DMS114 treated with DMSO at 0.1 percent for 48 hours (cell line): ENCODE results near the gene SPAG4.

ENCODE experiments used
- DNase-seq: peaks from one replicate; lab custom pipeline; 2025; ENCODE audit not compliant: unreplicated experiment; lab: John Stamatoyannopoulos, UW

Gene SPAG4

DNA sequence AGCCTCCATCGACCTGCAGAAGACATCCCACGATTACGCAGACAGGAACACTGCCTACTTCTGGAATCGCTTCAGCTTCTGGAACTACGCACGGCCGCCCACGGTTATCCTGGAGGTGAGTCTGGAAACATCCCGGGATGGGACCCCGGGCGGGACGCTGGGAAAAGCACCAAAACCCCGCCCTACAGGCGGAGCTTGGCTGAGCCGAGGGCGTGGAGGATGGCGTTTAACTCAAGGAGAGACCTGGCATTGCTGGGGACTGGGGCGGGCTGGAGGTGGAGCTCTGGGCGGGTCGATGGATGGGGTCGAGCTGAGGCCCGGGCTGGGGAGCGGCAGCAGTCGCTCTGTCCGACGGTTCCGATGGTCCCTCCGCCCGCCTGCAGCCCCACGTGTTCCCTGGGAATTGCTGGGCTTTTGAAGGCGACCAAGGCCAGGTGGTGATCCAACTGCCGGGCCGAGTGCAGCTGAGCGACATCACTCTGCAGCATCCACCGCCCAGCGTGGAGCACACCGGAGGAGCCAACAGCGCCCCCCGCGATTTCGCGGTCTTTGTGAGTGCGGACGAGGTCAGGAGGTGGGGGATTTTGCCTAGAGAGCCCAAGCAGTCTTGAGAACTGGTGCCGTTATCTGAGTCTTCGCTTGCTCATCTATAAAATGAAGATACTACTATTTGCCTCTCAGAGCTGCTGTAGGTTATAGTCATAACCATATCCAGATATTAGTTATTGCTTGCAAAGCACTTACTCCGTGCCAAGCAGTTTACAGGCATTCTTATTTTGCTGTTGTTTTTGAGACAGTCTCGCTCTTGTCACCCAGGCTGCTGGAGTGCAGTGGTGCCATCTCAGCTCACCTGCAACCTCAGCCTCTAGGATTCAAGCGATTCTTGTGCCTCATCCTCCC lies 3.8 kb downstream of the SPAG4 start:
- peak; percentile 83 for DNase-seq

DNA sequence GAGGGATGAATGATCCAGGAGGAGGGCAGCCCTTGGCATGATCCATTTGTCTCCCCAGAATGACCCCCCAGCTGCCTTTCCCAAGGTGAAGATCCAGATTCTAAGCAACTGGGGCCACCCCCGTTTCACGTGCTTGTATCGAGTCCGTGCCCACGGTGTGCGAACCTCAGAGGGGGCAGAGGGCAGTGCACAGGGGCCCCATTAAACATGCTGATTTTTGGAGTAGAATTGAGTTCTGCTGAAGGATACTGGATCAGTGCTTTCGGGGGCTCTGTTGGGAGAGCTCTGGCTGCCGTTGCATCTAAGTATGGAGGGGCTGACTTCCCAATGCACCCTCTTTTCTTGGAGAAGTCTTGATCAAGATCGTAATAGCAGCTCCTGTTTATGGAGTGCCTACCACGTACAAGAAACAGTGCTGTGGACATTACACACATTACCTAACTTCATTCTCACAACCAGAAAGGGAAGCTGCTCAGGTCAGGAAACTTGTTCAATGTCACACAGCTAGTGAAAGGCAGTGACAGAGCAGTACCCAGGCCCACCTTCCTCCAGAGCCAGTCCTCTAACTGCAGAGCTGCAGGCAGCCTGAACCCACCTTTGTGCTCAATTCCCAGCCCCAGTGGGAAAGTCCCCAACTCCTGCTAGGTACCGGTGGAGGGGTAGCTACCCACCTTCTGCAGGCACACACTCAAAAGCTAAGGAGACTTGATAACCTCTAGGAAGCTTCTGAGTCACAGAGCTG lies 5.4 kb downstream of the SPAG4 start:
- no peak for DNase-seq

DNA sequence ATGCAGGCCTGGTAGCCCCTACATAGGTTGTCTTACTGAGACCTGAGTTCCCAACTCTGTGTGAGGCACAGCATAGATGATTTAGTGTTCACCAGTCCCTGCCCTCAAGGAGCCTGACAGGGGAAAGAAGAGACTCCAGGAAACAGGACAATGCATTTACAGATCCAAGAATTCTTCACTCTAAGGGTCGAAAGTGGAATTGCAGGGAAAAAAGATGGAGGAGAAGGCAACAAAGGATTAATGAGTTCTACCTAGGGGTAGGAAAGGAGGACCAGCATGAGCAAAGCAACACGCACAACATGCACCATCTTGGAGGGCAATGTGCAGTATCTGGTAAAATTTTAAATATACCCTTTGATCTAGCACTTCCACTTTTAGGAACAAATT lies 5.9 kb downstream of the SPAG4 start:
- no peak for DNase-seq

DNA sequence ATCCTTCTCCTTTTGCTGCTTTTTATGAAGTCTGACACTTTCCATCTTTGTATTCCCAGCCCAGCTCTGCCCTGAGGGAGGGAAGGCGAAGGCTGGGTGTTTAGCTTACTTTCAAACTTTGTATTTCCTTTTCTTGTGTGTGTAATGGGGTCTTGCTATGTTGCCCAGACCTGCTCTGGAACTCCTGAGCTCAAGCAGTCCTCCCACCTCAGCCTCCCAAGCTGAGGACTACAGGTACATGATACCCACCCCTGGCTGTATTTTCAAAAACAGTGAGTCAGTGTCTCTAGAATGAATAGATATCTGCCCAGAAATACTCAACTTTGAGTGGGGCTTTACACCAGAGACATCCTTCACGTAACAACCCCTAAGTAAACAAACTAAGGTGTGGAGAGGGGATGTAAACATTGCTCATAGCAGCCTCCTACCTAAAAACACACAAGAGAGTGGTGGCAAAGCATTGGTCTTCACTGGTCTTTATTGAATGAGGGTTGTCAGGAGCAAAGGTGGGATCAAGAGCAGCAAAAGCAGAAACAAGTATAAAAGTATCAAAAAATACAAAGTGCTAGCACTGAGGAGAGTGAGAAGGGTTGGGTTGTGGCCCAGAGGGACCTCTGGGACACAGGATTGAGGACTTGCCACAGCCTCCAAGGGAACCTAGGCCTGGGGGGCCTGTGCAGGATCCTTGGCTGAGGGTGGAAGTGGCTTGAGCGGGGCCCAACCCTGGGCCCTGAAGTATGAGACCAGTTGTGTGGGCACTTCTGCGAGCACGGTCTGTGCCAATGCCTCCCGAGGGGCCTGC lies 10.2 kb downstream of the SPAG4 start:
- no peak for DNase-seq

DNA sequence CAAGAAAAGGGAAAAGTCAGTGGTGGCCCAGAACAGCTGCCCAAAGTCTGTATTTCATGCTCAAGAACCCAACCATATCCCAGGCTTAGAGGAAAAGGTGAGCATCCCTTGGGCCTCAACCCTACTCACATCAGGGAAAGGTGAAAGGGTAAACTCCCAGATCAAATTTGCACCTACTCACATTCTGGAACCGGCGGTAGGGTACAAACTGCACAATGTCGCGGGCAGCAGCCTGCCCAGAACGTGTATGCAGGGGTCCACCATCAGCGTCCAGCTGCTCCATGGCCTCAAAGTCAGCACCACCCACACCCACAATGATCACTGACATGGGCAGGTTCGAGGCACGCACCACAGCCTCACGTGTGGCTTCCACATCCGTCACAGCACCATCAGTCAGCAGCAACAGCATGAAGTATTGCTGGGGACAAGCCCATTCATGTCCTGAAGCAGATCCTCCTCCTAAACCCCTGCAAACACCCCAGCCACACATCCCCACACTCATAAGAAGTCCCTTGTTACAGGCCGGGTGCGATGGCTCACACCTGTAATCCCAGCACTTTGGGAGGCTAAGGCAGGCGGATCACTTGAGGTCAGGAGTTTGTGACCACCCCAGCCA lies 10.9 kb downstream of the SPAG4 start:
- DNase-seq = no peak

DNA sequence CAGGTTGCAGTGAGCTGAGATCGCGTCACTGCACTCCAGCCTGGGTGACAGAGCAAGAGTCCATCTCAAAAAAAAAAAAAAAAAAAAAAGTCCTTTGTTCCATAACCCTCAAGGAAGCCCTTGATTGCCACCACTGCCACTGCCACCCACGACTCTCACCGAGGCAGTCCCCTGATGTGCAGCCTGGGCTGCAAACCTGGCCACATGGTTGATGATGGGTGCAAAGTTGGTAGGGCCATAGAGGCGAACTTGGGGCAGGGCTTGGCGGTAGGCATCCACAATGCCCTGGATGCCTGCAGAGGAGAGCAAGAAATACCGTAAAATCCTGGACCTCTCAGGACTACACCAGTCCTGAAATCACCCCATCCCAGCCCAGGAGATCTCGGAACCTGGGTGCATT lies 11.5 kb downstream of the SPAG4 start:
- no peak for DNase-seq

DNA sequence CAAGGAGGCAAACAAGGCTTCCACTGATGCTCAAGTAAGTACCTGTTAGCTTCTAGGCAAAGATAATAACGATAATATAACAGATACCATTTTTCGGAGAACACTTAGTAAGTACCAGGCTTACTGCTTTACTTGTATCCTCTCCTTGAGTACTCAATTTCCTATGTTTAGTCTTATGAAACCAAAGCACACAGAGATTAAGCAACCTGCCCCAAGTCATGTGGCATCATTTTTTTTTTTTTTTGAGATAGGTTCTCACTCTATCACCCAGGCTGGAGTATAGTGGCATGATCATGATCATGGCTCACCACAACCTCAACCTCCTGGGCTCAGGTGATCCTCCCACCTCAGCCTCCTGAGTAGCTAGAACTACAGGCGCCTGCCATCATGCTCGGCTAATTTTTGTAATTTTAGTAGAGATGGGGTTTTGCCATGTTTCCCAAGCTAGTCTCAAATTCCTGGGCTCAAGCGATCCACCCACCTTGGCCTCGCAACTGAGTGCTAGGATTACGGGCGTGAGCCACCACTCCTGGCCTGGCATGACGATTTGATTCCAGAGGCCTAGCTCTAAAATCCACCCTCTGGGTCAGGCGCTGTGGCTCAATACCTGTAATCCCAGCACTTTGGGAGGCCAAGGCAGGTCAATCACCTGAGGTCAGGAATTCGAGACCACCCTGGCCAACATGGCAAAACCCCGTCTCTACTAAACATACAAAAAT lies 14.0 kb downstream of the SPAG4 start:
- no peak for DNase-seq

DNA sequence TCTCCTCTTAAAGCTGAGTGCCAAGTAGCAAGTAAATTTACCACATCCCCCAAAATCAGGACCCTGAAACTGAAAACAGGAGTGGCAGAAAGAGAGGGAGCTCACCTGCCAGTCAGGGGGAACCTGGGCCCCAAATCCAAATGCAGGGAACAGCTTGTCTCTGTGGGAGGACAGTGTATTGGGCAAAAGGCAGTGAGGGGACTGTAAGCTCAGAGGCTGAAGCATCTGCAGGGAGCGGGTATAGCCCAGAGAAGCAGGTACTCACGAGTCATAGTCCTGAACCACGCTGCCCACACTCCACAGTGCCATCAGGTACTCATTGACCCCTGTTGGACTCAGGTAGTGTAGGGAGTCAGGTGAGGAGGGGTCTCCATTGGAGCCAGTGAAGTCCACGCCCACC lies 15.0 kb downstream of the SPAG4 start:
- no peak for DNase-seq

DNA sequence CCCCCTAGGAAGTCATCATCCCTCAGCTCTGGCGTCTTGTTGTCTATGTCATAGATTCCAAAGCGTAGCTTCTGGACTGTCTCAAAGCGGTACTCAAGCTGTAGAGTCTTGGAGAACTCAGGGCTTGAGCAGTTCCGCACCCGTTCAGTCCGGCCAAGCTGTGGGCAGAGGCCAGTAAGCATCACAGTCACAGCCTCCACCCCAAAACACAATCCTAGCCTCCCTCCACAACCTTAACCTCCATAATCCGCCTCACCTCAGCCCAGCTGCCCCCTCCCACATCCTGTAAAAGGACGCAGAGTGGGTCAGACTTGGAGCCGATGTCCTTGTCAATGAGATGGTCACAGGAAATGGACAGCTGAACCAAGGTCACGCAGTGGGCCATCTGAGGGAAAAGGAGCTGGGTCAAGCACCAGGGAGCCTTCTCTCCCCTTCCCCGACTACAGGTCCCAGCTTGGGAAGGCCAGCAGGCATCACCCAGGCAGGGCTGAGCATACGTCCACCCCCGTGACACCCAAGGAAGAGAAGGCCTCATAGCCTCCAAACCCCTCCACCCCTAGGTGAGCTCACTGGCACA lies 17.0 kb downstream of the SPAG4 start:
- no peak for DNase-seq

DNA sequence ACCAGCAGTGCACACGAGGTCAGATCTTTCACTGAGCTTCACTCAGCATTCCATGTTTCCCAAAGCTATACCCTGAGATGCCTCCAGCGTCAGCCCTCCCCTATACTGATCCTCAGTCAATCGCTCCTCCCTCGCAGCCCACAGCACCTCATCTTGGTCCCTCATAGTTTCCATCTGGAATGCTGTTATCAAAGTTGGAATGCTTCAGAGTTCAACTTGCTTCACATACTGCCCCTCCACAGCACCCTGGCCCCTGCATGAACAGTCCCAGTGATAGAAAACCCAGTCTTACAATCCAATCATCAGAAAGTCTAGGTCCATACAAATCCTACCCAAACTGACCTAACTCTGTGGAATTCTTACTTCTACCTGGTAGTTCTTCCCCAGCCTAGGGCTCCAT lies 20.0 kb downstream of the SPAG4 start:
- no peak for DNase-seq

DNA sequence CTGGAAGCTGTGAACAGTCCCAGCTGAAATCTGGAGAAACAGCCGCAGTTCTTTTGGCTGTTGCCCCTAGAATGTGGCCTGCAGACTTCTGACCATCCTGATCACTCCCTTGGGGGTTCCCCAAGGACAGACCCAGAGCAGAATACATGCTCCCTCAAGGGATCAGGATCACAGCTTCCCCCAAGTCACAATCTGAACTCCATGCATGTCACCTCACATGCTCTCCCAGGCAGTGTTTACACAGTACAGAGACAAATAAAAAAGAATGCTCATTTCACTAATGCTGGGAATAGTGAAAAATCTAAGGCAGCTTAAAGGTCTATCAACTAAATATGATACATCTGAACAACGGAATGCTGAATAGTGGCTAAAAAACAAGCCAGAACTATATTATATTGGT lies 20.5 kb downstream of the SPAG4 start:
- no peak for DNase-seq

DNA sequence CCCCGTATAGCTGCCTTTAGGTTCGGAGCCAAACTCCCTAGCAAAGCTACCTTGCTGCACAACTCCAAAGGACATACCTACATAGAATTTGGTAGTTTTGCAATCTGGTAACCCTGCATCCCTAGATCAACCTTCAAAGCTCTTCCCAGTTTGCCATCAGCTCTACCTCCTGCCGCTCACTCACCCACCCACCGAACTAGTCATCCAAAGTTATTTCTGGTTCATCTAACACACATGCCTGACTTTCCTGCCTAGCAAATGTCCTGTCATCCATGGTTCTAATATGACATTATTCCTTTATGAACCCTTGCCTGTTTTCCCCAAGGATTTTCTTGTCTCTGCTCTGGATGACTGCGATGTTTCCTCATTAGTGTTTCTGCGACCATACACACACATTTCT lies 21.6 kb downstream of the SPAG4 start:
- DNase-seq = no peak

DNA sequence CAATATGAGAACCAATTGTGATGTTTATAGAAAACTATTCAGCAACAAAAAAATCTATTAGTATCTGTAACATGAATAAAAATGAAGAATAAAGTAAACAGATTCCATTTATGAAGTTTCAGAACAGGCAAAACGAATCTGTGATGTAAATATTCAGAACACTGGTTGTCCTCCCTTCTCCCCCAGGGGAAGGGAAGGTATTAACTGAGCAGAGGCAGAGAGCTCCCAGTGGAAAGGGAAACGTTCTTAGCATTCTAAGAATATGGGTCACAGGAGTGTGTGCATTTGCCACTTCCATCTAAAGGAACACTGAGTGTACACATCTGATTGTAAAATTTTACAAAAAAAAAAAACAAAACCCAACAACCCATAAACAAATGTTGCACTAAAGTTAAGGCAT lies 23.1 kb downstream of the SPAG4 start:
- no peak for DNase-seq

DNA sequence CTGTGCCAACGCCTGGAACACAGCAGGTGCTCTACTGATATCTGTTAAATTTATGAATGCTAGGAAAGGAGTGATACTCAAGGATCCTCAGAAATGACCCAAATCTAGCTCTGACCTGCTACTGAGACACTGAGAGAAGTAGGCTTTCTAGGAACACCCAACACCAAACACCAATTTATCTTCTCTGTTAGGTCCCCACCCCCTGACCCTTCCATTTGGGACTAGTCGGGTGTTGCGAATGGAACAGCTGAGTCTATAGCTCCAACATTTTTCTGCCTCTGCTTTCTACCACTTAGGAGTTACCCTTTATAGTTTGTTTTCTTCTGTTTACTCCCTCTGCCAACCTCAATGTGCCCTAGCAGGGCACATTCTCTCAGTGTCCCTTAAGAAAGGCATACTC lies 25.1 kb downstream of the SPAG4 start:
- no peak for DNase-seq

DNA sequence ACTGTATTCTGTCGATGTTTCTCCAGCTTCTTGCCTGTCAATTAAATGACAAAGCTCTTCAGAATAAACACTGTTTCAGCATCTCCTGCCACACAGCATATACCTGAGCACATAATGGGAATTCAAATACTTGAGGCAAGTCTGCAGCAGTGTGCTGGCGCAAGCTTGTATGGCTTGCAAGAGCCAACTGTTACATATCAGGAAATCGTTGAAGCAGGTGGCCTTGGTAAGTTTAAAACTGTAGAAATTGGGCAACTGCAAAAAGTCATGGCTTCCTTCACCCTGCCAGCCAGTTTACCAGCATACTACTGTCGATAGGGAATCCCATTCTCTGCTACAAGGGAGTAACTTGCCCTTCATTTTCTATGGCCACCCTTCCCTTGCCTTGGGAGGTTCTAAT lies 26.1 kb downstream of the SPAG4 start:
- DNase-seq = no peak

DNA sequence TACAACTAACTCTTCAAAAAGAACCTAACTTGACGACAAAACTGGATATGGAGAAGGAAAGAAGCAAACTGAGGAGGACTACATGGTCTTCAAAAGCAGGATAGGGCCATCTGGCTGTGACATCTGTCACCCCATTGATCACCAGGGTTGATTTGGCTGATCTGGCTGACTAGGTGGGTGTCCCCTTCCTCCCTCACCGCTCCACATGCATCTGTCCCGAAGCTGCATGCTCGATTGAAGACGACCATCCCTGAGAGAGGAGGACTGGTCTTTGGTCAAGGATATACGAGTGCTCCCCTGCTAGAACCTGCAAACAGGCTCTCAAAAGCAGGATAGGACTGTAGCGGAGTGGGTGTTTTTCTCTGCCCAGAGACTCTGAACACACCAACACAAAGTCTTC lies 27.4 kb downstream of the SPAG4 start:
- DNase-seq = no peak

DNA sequence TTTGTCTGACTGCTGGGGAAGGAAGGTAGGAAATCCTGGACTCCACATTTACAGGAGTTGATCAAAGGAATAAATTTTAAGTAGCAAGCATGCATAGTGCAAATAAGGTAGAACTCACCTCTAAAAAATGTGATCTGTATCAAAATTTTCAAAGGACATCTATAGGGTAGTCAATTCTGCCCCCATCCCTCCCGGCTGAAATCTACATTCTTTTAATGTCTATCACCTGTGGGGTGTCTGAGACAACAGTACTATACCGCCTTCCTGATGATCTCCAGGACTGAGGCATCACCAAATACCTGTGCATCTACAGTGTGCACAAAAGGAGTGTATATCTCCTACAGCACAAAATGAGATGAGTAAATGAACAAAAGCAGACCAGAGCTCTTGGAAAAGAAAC lies 29.2 kb downstream of the SPAG4 start:
- no peak for DNase-seq

DNA sequence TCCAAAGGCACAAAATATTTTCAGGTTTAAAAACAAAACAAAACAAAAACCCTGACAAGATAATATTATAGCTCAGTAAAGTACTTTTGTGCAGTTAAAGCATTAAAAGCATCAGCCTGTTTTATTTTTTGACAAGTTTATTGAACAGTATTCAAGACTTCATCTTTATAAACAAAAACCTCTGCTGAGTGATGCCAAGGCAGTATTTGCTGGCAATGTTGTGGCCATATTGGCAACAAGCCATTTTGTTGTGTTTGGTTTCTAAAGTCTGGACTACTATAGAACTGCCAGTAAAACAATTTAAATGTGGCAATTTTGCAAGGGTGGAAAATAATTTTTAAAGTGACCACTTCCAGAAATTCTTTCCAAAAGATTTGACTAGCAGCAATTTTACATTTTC lies 33.2 kb downstream of the SPAG4 start:
- DNase-seq = no peak

DNA sequence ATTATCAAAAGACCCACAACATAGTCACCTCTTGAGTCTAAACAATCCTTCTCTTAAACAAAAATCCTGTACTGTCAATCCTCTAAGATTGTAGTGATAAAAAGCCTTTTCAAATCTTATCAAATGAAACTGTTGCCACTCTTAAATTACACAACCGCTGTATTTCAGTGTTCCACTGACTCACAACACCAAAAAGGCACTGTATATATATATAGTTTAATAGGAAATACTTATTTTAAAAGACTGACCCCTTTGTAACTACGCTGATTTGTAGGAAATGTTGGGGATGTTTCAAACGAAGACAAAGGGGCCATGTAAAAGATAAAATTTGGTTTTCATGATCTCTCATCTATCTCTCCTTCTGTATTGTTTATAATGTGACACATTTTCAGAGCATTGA lies 35.0 kb downstream of the SPAG4 start:
- DNase-seq = no peak

DNA sequence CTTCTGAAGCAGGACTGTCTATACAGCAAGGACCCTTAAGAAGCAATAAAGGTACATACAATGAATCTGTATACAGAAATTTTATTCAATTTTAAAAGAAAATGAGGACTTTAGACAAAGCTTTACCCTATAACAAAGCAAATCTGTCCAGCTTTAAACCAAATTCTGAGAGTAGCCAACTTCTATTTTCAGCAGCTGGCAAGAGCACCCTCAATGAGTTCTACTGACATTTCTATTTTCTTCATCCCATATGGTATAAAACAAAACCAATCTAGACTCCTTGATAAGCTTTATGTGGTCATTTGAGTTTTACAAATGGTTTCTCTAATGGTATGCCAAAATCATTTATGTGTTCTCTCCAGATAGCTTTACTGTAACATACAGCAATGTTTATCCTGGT lies 36.3 kb downstream of the SPAG4 start:
- DNase-seq = no peak
